GM23338 (cell line): ENCODE data around the gene SPATS2. TPM values are rescaled to one million over a fixed set of nuclear protein-coding genes. Genes with fewer than 3 reads are reported as not detected.

Experiments used
- ATAC-seq: fragments of 200-7000 bp; cut with Tn5 transposase; 3 replicates; pipeline ENCODE4 v1.9.1; 2020
- DNase-seq: peaks from one replicate; pipeline ENCODE4 v3.0.0-alpha.2; 2015; ENCODE audit warnings: low spot score
- H2AFZ ChIP-seq: fragments of 200-600 bp; sonication (generic); 2 replicates; pipeline ENCODE4 v1.8.0; 2016; ENCODE audit warnings: antibody characterized with exemption, mild to moderate bottlenecking, moderate library complexity
- H3F3A ChIP-seq: fragments of 200-600 bp; sonication (generic); replicated peaks from 2 replicates; pipeline ENCODE4 v1.8.0; 2017; ENCODE audit warnings: antibody characterized with exemption, mixed run types, low read depth
- H3K27ac ChIP-seq: fragments of 200-600 bp; sonication (generic); 2 replicates; pipeline ENCODE4 v1.6.1; 2016; ENCODE audit warnings: low read depth
- H3K27me3 ChIP-seq: fragments of 200-600 bp; sonication (generic); 2 replicates; pipeline ENCODE4 v1.8.0; 2016; ENCODE audit warnings: mild to moderate bottlenecking, mixed run types, moderate library complexity; ENCODE audit not compliant: insufficient read depth
- H3K36me3 ChIP-seq: fragments of 200-600 bp; sonication (generic); 2 replicates; pipeline ENCODE4 v1.8.0; 2016; ENCODE audit warnings: mild to moderate bottlenecking; ENCODE audit not compliant: insufficient read depth
- H3K4me1 ChIP-seq: fragments of 200-600 bp; sonication (generic); 2 replicates; pipeline ENCODE4 v1.8.0; 2016; ENCODE audit warnings: mild to moderate bottlenecking, moderate library complexity; ENCODE audit not compliant: insufficient read depth
- H3K4me2 ChIP-seq: fragments of 200-600 bp; sonication (generic); 2 replicates; pipeline ENCODE4 v1.7.1; 2017; ENCODE audit warnings: mixed run types
- H3K4me3 ChIP-seq: fragments of 200-600 bp; sonication (generic); 2 replicates; pipeline ENCODE4 v1.6.1; 2016; ENCODE audit warnings: mixed run types
- H3K79me2 ChIP-seq: fragments of 200-600 bp; sonication (generic); replicated peaks from 2 replicates; pipeline ENCODE4 v1.8.0; 2017; ENCODE audit warnings: mild to moderate bottlenecking; ENCODE audit not compliant: insufficient read depth
- H3K9me2 ChIP-seq: fragments of 200-600 bp; sonication (generic); 2 replicates; pipeline ENCODE4 v1.8.0; 2017; ENCODE audit not compliant: insufficient read depth
- H4K20me1 ChIP-seq: fragments of 200-600 bp; sonication (generic); replicated peaks from 2 replicates; pipeline ENCODE4 v1.8.0; 2017; ENCODE audit warnings: mild to moderate bottlenecking; ENCODE audit not compliant: insufficient read depth
- H3K27ac Mint-ChIP-seq: 2 replicates; pipeline ENCODE4 v1.8.0; 2020; ENCODE audit warnings: inconsistent platforms, mild to moderate bottlenecking, moderate library complexity, mixed read lengths
- H3K27me3 Mint-ChIP-seq: 3 replicates; pipeline ENCODE4 v1.8.0; 2022; ENCODE audit warnings: low read depth, mild to moderate bottlenecking, moderate library complexity, mixed read lengths, inconsistent platforms; ENCODE audit not compliant: insufficient read depth, poor library complexity
- H3K36me3 Mint-ChIP-seq: 3 replicates; pipeline ENCODE4 v1.8.0; 2021; ENCODE audit warnings: low read depth, mild to moderate bottlenecking, inconsistent platforms, moderate library complexity, mixed read lengths
- H3K4me1 Mint-ChIP-seq: 3 replicates; pipeline ENCODE4 v1.8.0; 2020; ENCODE audit warnings: mild to moderate bottlenecking, inconsistent platforms, mixed read lengths
- H3K4me3 Mint-ChIP-seq: 3 replicates; pipeline ENCODE4 v1.8.0; 2021; ENCODE audit warnings: moderate library complexity, mild to moderate bottlenecking, inconsistent platforms, mixed read lengths
- H3K9me3 Mint-ChIP-seq: 3 replicates; pipeline ENCODE4 v1.8.0; 2020; ENCODE audit warnings: moderate library complexity, mild to moderate bottlenecking, inconsistent platforms, mixed read lengths
- CREB1 ChIP-seq: fragments of 250-450 bp; sonication (Bioruptor Pico); IDR thresholded peaks from 2 replicates; pipeline ENCODE4 v1.5.0; 2020; ENCODE audit warnings: low read depth, mild to moderate bottlenecking, moderate library complexity
- EZH2 ChIP-seq: fragments of 200-600 bp; sonication (generic); IDR thresholded peaks from one replicate; pipeline ENCODE4 v1.8.0; 2017; ENCODE audit warnings: antibody characterized with exemption, mild to moderate bottlenecking, low read depth; ENCODE audit not compliant: unreplicated experiment
- EZH2phosphoT487 ChIP-seq: fragments of 200-600 bp; sonication (generic); IDR thresholded peaks from one replicate; pipeline ENCODE4 v1.8.1; 2018; ENCODE audit warnings: antibody characterized with exemption; ENCODE audit not compliant: unreplicated experiment
- JUNB ChIP-seq: IDR thresholded peaks from one replicate; pipeline ENCODE4 v1.6.1; 2016; ENCODE audit warnings: antibody characterized with exemption; ENCODE audit not compliant: unreplicated experiment
- NANOG ChIP-seq: IDR thresholded peaks from 2 replicates; pipeline ENCODE4 v1.6.1; 2016; ENCODE audit warnings: antibody characterized with exemption, borderline replicate concordance
- STAT1 ChIP-seq: IDR thresholded peaks from one replicate; pipeline ENCODE4 v1.6.1; 2016; ENCODE audit warnings: antibody characterized with exemption; ENCODE audit not compliant: unreplicated experiment
- ZNF114 ChIP-seq: fragments of 250-450 bp; sonication (Bioruptor Pico); IDR thresholded peaks from 2 replicates; pipeline ENCODE4 v1.5.0; 2020; ENCODE audit warnings: mild to moderate bottlenecking, moderate library complexity
- ZNF331 ChIP-seq: fragments of 250-450 bp; sonication (Bioruptor Pico); IDR thresholded peaks from 2 replicates; pipeline ENCODE4 v1.5.0; 2020; ENCODE audit warnings: low read depth, mild to moderate bottlenecking, moderate library complexity
- polyA plus RNA-seq: library from polyadenylated mRNA; unstranded; fragments of >200 nt; fragmentation: Nextera tagmentation; extraction: Ambion mirVana; gene quantifications from 2 replicates; pipeline ENCODE4 v1.2.1, GENCODE V29; 2016
- total RNA-seq: library from RNA; depleted of rRNA; stranded (reverse); fragments of >200 nt; shearing (Covaris generic); gene quantifications from 2 replicates; pipeline ENCODE4 v1.2.3, GENCODE V29; 2014
- TF ChIP-seq, protein P1 (sequence below): IDR thresholded peaks from one replicate; pipeline ENCODE4 v1.6.1; 2018; ENCODE audit warnings: antibody characterized with exemption; ENCODE audit not compliant: unreplicated experiment
- TF ChIP-seq, protein P2 (sequence below): fragments of 250-450 bp; sonication (Bioruptor Pico); IDR thresholded peaks from 2 replicates; pipeline ENCODE4 v1.5.0; 2020; ENCODE audit warnings: mild to moderate bottlenecking, moderate library complexity
- TF ChIP-seq, protein P3 (sequence below), 2 experiments: fragments of 200-600 bp in 1 of 2; sonication (generic) in 1 of 2; conservative IDR thresholded peaks; 2 replicates each; pipeline versions ENCODE4 v1.5.1 to v1.6.1; 2016 to 2017; ENCODE audit warnings: antibody characterized with exemption in 2 of 2, low read depth in 2 of 2, mild to moderate bottlenecking in 2 of 2, moderate library complexity in 1 of 2

SPATS2 gene
- total and polyA plus RNA-seq, 2 experiments from 2014 or later, result 20.6 to 61.0 TPM

DNA sequence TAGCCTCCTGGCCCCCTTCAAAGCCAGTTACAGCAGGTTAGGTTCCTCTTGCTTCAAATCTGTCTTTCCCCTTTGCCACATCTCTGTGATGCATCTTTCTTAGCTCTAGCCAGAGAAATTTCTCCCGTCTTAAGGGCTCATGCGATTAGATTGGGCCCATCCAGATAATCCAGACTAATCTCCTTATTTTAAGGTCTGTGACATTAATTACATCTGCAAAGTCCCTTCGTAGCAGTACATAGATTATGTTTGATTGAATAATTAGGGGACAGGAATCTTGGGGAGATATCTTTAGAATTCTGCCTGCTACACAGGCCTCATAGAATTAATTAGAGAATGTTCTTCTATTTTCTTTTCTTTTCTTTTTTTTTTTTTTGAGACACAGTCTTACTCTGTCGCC, 79.3 kb downstream of the SPATS2 start:
- Histone ChIP-seq H3K4me3 (no peak overlapping the region), H3F3A (no peaks in the 10 kb centered on the region), H3K36me3 (no peaks in the 10 kb centered on the region), H2AFZ (no peak overlapping the region), H3K27ac (no peak overlapping the region), H3K4me2 (no peak overlapping the region), H3K4me1 (no peaks in the 10 kb centered on the region), H4K20me1 (peaks cover 5% of the 10 kb centered on the region; the same call in 1 of the 2 replicates), H3K79me2 (peaks cover 4% of the 10 kb centered on the region; the same call in 1 of the 2 replicates), H3K9me2 (no peaks in the 10 kb centered on the region), H3K27me3 (no peaks in the 10 kb centered on the region)
- H3K27ac Mint-ChIP-seq, result no peak overlapping the region
- peaks cover 15% of the 10 kb centered on the region; the same call in 2 of the 3 replicates for H3K36me3 Mint-ChIP-seq
- no peak for ATAC-seq
- TF ChIP-seq, protein P1, sequence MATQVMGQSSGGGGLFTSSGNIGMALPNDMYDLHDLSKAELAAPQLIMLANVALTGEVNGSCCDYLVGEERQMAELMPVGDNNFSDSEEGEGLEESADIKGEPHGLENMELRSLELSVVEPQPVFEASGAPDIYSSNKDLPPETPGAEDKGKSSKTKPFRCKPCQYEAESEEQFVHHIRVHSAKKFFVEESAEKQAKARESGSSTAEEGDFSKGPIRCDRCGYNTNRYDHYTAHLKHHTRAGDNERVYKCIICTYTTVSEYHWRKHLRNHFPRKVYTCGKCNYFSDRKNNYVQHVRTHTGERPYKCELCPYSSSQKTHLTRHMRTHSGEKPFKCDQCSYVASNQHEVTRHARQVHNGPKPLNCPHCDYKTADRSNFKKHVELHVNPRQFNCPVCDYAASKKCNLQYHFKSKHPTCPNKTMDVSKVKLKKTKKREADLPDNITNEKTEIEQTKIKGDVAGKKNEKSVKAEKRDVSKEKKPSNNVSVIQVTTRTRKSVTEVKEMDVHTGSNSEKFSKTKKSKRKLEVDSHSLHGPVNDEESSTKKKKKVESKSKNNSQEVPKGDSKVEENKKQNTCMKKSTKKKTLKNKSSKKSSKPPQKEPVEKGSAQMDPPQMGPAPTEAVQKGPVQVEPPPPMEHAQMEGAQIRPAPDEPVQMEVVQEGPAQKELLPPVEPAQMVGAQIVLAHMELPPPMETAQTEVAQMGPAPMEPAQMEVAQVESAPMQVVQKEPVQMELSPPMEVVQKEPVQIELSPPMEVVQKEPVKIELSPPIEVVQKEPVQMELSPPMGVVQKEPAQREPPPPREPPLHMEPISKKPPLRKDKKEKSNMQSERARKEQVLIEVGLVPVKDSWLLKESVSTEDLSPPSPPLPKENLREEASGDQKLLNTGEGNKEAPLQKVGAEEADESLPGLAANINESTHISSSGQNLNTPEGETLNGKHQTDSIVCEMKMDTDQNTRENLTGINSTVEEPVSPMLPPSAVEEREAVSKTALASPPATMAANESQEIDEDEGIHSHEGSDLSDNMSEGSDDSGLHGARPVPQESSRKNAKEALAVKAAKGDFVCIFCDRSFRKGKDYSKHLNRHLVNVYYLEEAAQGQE, result no peak
- TF ChIP-seq EZH2, result no peak
- no peak for TF ChIP-seq CREB1 (CRISPR knock-in tag)
- TF ChIP-seq NANOG, result no peak
- TF ChIP-seq ZNF331, result no peak
- TF ChIP-seq STAT1, result no peak
- H3K4me3 Mint-ChIP-seq, result no peak overlapping the region
- H3K4me1 Mint-ChIP-seq, result no peaks in the 10 kb centered on the region
- H3K27me3 Mint-ChIP-seq, result peaks cover 2% of the 10 kb centered on the region
- DNase-seq, result no peak
- peaks cover 5% of the 10 kb centered on the region; the same call in 1 of the 3 replicates for H3K9me3 Mint-ChIP-seq

DNA sequence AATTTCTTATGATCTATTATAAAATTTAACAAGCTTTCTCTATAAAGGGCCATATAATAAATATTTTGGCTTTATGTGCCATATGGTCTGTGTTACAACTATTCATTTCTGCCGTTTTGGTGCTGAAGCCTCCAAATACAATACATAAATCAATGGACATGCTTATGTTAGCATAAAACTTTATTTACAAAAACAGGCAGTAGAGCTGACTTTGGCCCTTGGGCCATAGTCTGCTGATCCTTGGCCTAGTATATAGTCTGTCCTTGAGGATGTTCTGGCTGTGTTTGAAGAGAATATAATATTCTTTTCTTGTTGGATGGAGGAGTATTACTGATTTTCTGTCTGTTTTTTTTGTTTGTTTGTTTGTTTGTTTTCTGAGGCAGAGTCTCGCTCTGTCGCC, 81.6 kb downstream of the SPATS2 start:
- Histone ChIP-seq H3K4me2 (no peak overlapping the region), H3K4me1 (no peaks in the 10 kb centered on the region), H4K20me1 (peaks cover 6% of the 10 kb centered on the region; the same call in 1 of the 2 replicates), H3K27me3 (no peaks in the 10 kb centered on the region), H3K79me2 (no peaks in the 10 kb centered on the region; the same call in 1 of the 2 replicates), H3F3A (no peaks in the 10 kb centered on the region), H3K9me2 (no peaks in the 10 kb centered on the region), H3K27ac (no peak overlapping the region), H3K4me3 (no peak overlapping the region), H2AFZ (no peak overlapping the region), H3K36me3 (no peaks in the 10 kb centered on the region)
- no peak overlapping the region for H3K27ac Mint-ChIP-seq
- ATAC-seq (no peak), DNase-seq (no peak)
- H3K27me3 Mint-ChIP-seq, result peaks cover 2% of the 10 kb centered on the region
- no peak overlapping the region for H3K4me3 Mint-ChIP-seq
- no peaks in the 10 kb centered on the region for H3K4me1 Mint-ChIP-seq
- peaks cover 15% of the 10 kb centered on the region for H3K36me3 Mint-ChIP-seq
- H3K9me3 Mint-ChIP-seq, result peaks cover 5% of the 10 kb centered on the region; the same call in 1 of the 3 replicates
- TF ChIP-seq, protein P2, sequence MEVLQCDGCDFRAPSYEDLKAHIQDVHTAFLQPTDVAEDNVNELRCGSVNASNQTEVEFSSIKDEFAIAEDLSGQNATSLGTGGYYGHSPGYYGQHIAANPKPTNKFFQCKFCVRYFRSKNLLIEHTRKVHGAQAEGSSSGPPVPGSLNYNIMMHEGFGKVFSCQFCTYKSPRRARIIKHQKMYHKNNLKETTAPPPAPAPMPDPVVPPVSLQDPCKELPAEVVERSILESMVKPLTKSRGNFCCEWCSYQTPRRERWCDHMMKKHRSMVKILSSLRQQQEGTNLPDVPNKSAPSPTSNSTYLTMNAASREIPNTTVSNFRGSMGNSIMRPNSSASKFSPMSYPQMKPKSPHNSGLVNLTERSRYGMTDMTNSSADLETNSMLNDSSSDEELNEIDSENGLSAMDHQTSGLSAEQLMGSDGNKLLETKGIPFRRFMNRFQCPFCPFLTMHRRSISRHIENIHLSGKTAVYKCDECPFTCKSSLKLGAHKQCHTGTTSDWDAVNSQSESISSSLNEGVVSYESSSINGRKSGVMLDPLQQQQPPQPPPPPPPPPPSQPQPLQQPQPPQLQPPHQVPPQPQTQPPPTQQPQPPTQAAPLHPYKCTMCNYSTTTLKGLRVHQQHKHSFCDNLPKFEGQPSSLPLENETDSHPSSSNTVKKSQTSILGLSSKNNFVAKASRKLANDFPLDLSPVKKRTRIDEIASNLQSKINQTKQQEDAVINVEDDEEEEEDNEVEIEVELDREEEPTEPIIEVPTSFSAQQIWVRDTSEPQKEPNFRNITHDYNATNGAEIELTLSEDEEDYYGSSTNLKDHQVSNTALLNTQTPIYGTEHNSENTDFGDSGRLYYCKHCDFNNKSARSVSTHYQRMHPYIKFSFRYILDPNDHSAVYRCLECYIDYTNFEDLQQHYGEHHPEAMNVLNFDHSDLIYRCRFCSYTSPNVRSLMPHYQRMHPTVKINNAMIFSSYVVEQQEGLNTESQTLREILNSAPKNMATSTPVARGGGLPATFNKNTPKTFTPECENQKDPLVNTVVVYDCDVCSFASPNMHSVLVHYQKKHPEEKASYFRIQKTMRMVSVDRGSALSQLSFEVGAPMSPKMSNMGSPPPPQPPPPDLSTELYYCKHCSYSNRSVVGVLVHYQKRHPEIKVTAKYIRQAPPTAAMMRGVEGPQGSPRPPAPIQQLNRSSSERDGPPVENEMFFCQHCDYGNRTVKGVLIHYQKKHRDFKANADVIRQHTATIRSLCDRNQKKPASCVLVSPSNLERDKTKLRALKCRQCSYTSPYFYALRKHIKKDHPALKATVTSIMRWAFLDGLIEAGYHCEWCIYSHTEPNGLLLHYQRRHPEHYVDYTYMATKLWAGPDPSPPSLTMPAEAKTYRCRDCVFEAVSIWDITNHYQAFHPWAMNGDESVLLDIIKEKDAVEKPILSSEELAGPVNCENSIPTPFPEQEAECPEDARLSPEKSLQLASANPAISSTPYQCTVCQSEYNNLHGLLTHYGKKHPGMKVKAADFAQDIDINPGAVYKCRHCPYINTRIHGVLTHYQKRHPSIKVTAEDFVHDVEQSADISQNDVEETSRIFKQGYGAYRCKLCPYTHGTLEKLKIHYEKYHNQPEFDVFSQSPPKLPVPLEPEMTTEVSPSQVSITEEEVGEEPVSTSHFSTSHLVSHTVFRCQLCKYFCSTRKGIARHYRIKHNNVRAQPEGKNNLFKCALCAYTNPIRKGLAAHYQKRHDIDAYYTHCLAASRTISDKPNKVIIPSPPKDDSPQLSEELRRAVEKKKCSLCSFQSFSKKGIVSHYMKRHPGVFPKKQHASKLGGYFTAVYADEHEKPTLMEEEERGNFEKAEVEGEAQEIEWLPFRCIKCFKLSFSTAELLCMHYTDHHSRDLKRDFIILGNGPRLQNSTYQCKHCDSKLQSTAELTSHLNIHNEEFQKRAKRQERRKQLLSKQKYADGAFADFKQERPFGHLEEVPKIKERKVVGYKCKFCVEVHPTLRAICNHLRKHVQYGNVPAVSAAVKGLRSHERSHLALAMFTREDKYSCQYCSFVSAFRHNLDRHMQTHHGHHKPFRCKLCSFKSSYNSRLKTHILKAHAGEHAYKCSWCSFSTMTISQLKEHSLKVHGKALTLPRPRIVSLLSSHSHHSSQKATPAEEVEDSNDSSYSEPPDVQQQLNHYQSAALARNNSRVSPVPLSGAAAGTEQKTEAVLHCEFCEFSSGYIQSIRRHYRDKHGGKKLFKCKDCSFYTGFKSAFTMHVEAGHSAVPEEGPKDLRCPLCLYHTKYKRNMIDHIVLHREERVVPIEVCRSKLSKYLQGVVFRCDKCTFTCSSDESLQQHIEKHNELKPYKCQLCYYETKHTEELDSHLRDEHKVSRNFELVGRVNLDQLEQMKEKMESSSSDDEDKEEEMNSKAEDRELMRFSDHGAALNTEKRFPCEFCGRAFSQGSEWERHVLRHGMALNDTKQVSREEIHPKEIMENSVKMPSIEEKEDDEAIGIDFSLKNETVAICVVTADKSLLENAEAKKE (CRISPR knock-in tag), result no peak
- TF ChIP-seq EZH2phosphoT487 (no peak), JUNB (no peak), EZH2 (no peak), ZNF331 (no peak), ZNF114 (CRISPR knock-in tag) (no peak)
- TF ChIP-seq, protein P3, sequence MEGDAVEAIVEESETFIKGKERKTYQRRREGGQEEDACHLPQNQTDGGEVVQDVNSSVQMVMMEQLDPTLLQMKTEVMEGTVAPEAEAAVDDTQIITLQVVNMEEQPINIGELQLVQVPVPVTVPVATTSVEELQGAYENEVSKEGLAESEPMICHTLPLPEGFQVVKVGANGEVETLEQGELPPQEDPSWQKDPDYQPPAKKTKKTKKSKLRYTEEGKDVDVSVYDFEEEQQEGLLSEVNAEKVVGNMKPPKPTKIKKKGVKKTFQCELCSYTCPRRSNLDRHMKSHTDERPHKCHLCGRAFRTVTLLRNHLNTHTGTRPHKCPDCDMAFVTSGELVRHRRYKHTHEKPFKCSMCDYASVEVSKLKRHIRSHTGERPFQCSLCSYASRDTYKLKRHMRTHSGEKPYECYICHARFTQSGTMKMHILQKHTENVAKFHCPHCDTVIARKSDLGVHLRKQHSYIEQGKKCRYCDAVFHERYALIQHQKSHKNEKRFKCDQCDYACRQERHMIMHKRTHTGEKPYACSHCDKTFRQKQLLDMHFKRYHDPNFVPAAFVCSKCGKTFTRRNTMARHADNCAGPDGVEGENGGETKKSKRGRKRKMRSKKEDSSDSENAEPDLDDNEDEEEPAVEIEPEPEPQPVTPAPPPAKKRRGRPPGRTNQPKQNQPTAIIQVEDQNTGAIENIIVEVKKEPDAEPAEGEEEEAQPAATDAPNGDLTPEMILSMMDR (conservative IDR thresholded peaks at IDR 0.05; ENCODE audit: low read depth in 2 of 2), result no peak
